ENCODE measurements around the gene PDIK1L.

Gene PDIK1L

GRCh38 chr1:26124418-26125331 is 13.1 kb downstream of the PDIK1L start:
- no peak for DNase-seq

- DNase-seq: no peak
Observed at GRCh38 chr1:26125382-26125781, 13.8 kb downstream of the PDIK1L start.

GRCh38 chr1:26125946-26126320 is 14.3 kb downstream of the PDIK1L start:
- DNase-seq: no peak

GRCh38 chr1:26126321-26127084 is 14.9 kb downstream of the PDIK1L start:
- DNase-seq: peak; percentile 93

- no peak for DNase-seq
Observed at GRCh38 chr1:26127235-26128163, 15.9 kb downstream of the PDIK1L start.

GRCh38 chr1:26129778-26130177 is 18.2 kb downstream of the PDIK1L start:
- no peak for DNase-seq

- DNase-seq: no peak
Observed at GRCh38 chr1:26130695-26131094, 19.1 kb downstream of the PDIK1L start.

GRCh38 chr1:26132128-26132833 is 20.7 kb downstream of the PDIK1L start:
- DNase-seq: no peak

GRCh38 chr1:26132834-26133167 is 21.2 kb downstream of the PDIK1L start:
- DNase-seq: no peak

- DNase-seq: no peak
Observed at GRCh38 chr1:26134466-26134865, 22.8 kb downstream of the PDIK1L start.

- no peak for DNase-seq
Observed at GRCh38 chr1:26138974-26139558, 27.4 kb downstream of the PDIK1L start.

- no peak for DNase-seq
Observed at GRCh38 chr1:26142159-26142558, 30.5 kb downstream of the PDIK1L start.

- DNase-seq: peak; percentile 59
Observed at GRCh38 chr1:26145041-26145959, 33.7 kb downstream of the PDIK1L start.

- no peak for DNase-seq
Observed at GRCh38 chr1:26145960-26146294, 34.3 kb downstream of the PDIK1L start.

GRCh38 chr1:26148887-26149286 is 37.3 kb downstream of the PDIK1L start:
- DNase-seq: no peak

- no peak for DNase-seq
Observed at GRCh38 chr1:26153966-26154532, 42.4 kb downstream of the PDIK1L start.

- no peak for DNase-seq
Observed at GRCh38 chr1:26154750-26155149, 43.1 kb downstream of the PDIK1L start.

GRCh38 chr1:26155370-26156284 is 44.0 kb downstream of the PDIK1L start:
- DNase-seq: no peak

- no peak for DNase-seq
Observed at GRCh38 chr1:26156285-26157038, 44.8 kb downstream of the PDIK1L start.

Data from NCI-H226 (cell line).